NCI-H748 treated with DMSO at 0.1 percent for 48 hours (cell line): ENCODE measurements around the gene HSPB2.
"Not testable (repeated sequence)": the region's sequence is repeated elsewhere in the genome, so short reads cannot be mapped to it uniquely, and the experiment has no call there.

Experiments used
- DNase-seq: peaks from one replicate; lab custom pipeline; 2025; lab: John Stamatoyannopoulos, UW

Gene HSPB2

DNA sequence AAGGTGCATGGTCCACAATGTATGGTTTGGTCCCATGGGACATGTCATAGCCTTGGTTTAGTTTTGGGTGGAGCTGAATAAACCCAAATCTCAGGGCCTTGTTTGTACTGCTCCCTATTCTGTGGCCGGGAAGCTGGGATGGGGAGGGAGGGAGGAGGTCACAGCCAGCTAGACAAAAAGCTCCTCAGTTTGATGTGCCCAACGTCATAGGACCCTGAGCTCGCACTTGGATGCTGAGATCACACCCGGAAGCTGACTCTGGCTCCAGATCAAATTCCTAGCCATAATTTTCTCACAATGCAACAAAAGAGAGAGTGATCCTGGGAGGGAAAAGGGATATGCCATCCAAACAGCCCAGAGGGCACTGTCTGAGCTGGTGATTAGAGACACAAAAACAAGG is 1.5 kb downstream of the HSPB2 start:
- DNase-seq = no peak

DNA sequence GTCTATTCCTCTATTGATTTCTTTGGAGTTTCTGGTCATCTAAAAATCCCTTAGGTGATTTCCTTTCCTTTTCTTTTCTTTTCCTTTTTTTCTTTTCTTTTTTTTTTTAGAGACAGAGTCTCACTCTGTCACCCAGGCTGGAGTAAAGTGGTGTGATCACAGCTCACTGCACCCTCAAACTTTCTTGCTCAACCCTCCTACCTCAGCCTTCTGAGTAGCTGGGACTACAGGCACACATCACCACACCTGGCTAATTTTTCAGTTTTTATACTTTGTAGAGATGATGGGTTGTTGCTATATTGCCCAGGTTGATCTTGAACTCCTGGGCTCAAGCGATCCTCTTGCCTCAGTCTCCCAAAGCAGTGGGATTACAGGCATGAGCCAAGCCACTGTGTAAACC is 4.2 kb downstream of the HSPB2 start:
- DNase-seq = no peak

DNA sequence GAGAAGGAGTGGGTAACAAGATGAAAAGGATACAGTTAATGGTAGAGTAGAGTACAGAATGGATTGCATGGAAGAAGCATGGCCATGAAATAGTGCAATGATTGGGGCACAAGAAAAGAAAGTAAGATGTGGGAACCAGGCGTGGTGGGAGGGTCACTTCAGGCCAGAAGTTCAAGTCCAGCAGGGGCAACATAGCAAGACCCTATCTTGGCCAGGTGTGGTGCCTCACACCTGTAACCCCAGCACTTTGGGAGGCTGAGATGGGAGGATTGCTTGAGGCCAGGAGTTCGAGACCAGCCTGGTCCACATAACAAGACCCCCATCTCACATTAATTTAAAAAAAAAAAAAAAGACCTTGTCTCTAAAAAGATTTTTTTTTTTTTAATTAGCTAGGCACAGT is 4.8 kb downstream of the HSPB2 start:
- DNase-seq = no peak

DNA sequence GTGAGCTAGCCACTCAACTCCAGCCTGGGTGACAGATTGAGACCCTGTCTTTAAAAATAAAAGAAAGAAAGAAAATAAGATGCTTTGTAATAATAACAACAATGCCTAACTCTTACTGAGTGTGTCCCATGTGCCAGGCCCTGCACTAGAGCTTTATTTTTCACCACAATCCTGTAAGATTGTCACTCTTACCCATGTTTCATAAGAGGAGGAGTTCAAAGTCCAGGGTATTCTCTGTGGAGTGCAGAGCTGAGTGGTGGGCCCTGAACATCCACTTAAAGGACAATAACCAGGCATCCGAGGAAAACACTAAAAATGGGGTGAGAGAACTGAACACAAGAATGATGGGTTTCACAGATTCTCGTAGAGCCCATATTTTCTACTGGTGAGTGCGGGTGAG is 5.3 kb downstream of the HSPB2 start:
- DNase-seq = no peak

DNA sequence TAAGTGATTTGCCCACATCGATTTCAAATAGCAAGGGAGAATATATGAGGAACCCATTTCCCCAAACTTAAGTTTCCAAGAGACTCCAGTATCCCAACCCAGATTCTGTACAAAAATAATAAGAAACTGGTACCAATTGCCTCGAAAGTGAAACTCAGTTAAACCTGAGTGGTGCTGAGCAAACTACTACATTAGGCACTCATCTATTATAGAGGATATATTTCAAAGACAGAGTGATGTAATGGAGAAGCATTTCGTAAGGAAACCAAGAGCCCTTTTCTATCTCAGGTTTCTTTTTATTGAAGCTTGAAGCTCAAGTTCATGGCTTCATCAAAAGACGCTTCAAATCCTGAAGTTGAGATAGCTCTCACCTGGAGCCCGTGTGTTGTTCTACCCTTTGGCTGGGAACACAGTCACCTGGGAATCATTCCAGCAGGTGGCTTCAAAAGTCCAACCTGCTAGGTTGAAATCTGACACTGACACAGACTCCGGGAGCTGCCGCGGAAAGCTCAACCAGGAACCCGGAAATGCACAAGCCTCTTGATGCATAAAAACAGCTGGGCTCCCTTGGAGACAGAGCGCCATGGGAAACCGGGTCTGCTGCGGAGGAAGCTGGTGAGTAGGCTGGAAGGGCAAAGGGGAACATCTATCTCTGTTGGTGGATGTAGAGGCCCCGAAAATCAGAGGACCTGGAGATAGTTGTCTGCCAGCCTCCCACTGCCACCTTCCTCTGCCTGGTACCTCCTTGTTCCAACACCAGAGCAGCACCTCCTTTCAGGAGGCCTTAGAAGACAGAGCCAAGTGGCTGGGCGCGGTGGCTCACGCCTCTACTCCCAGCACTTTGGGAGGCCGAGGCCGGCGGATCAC is 6.1 kb downstream of the HSPB2 start, which contains the start of gene C11orf52:
TSS of gene C11orf52 (plus strand) at position 524 of the 867 bp plus-strand sequence. CDS start at position 584, 60 bp downstream.
- peak; percentile 86 for DNase-seq

DNA sequence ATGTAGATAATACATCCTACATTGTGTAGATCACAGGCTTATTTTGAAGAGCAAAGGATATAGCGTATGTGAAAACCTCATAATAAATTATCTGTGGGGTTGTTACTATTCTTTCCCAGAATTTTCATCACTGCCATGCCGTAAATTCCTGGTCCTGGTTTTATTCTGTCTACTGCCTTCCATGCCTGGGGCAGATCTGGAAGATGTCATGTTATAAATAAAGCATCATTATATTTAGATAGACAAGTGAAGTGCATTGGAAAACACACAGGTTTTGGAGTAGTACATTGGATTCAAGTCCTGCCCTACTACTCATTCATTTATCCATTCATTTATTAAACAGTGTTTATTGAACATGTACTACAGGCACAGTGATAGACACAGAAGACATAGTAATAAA is 8.4 kb downstream of the HSPB2 start:
- DNase-seq = no peak

DNA sequence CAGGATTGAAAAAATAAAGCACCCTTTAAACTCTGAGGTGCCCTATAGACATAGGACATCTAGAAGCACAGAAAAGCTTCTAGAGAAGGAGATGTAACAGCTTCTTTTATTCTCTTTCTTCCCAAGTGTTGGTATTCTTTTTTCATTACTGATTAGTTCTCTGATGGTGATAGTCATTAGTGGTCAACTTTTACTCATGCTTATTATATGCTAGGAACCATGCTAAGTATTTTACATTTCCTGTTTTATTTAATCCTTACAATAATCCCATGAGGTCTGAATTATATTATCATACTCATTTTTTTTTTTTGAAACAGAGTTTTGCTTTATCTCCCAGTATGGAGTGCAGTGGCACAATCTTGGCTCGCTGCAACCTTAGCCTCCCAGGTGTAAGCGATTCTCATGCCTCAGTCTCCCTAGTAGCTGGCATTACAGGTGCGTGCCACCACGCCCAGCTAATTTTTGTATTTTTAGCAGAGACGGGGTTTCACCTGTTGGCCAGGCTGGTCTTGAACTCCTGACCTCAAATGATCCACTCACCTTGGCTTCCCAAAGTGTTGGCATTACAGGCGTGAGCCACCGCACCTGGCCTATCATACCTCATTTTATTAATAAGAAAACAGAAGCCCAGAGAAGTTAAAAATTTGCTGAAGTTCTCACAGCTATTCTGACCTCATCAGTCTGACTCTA is 9.2 kb downstream of the HSPB2 start:
- no peak for DNase-seq

DNA sequence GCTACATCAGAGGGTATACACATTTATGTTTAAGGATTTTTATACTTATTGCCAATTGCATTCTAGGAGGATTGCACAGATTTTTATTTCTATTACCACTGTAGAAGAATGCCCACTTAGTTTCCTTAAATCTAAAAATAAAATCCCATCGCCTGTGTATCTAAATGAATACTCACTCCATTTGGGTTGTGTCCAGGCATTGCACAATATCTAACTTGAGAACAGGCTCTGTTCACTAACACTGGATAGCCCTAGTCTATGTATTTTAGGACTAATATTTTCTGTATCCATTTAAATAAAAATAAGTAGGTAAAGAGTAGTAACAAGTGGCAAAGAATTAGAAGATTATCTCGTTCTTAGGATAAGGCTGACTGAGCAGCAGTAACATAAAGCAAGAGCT is 10.3 kb downstream of the HSPB2 start:
- DNase-seq = no peak

DNA sequence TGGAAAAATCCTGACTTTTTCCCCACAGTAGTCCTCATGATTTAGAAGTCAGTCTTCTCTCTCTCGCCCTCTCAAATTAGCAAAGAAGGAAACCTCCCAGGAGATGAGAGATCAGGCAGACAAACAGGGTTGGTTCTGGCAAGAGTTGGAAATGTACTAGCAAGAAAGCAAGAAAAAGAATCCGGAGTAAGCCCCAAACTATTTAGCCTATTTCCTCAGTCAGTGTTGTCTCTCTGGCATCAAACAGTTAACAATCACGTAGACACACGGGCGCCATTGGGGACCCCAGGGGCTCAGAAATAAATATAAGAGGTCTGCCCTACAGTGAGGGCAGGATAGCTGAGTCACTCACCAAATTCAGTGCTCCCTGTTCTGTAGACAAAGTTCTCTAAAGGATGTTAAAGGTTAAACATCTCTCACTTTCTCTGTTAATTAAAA is 10.8 kb downstream of the HSPB2 start:
- DNase-seq = no peak

DNA sequence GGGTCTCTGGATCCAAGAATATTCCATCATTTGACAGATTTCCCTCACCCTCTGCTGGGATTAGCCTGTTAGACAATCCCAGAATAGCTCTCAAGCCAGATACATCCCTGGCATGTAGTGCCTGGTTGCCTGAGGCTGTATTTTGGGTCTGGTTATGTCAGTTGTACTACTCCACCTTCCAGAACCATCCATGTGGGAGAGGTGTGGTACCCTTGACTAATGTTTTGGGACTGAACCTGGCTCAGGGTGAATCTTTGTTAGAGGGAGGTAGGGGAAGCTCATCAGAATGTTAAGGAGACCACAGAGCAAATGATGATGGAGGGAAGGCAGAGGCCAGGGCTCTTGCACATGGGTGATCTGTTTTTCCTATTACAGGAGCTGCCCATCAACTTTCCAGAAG is 11.4 kb downstream of the HSPB2 start:
- DNase-seq = no peak

DNA sequence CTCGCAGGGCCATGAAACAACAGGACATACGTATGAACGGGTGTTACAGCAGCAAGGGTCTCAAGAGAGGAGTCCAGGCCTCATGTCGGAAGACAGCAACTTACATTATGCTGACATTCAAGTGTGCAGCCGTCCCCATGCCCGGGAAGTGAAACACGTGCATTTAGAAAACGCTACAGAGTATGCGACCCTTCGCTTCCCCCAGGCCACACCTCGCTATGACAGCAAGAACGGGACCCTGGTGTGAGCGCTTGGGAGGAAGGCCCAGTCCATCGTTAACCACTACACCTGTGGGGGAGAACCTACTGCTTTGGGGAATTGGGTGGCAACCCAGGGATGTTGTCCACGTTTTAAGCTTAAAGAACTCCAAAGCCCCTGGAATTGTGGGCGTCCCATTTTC is 13.4 kb downstream of the HSPB2 start:
- no peak for DNase-seq

DNA sequence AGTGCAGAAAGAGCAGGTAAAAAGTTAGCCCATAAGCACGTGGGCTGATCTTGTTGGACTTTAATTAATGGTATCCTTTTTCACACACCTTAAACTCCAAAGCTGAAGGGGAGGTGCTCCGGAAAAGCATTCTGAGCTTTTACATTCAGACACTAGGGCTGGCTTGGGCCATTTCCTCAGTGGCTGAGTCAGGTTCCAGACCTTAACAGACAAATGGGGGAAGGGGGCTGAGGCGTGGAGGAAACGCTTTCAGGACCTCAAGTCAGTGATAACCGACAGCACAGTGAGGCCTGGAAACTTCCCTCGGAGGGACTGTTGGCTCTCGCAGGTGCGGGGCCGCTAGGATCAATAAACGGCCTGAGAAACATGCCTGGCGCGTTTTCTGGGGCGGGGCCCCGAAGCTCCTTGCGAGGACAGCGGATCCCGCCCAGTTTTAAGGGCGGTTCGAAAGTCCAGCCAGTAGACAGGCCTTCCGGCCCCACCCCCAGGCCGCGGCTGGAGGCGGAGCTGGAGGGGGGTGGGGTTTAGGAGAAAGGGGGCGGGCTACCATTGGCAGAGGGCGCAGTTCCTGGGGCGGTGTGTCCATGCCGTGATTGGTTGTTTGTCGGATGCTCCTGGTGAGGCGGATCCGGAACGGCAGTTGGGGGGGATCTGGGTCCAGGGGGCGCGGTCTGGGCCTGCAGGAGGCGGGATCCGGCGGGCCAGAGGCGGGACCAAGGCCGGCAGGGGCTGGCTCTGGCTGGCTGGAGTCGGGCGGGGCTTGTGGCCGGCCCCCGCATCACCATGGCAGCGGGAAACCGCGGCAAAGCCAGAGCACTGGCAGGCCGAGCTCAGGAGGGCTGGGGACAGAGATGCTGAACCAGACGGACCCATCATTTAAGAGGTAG is 14.2 kb downstream of the HSPB2 start:
- DNase-seq = peak; percentile 91

DNA sequence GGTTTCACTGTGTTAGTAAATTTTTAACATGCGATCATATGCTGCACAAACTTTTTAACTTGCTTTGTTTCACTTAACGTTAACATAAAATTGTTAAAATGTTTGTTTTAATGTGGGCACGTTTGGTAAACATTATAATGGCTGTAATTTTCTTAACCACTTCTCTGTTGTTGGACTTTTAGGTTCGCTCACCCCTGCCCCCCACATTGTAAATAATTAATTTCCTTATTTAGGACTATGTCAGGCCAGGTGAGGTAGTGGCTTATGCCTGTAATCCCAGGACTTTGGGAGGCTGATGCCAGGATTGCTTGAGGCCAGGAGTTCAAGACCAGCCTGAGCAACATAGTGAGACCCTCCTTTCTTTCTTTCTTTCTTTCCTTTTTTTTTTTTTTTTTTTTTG is 17.9 kb downstream of the HSPB2 start:
- no peak for DNase-seq

DNA sequence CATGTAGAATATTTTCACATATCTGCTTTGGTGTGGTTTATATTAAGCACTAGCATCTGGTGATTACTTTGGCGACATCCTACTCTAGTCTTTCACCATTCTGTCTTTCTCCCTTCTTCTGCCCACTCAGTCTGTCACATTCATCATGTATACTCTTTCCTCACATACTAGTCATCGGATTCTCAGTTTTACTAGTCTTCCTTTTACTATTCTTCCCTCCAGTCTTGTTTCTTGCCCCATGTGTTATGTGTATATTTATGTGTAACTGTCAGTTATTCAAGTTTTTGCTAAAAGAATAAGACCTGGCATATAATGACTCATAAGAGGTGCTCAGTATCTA is 20.0 kb downstream of the HSPB2 start:
- no peak for DNase-seq

DNA sequence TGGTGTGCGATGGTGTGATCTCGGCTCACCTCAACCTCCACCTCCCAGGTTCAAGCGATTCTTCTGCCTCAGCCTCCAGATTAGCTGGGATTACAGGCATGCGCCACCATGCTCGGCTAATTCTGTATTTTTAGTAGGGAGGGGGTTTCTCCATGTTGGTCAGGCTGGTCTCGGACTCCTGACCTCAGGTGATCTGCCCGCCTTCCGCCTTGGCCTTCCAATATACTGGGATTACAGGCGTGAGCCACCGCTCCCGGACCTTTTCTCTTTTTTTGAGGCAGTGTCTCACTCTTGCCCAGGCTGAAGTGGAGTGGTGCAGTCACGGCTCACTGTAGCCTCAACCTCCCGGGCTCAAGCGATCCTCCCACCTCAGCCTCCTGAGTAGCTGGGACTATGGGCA is 20.6 kb downstream of the HSPB2 start:
- not testable (repeated sequence) for DNase-seq

DNA sequence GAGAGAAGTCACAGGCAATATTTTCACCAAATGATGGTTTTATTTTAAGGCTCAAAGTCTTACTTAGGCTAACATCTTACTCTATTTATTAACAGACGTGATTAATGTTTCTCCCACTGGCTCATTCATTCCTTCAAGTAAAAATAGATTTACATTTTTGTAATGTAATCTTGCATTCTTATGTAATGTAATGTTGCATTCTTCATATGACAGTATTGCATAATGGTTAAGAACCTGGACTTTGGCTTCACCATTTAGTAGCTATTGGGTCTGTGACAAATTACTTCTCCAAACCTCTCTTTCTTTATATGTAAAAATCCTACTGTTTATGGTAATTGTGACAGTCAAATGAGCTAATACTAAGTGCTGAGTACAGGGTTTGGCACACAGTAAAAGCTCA is 21.3 kb downstream of the HSPB2 start:
- DNase-seq = no peak

DNA sequence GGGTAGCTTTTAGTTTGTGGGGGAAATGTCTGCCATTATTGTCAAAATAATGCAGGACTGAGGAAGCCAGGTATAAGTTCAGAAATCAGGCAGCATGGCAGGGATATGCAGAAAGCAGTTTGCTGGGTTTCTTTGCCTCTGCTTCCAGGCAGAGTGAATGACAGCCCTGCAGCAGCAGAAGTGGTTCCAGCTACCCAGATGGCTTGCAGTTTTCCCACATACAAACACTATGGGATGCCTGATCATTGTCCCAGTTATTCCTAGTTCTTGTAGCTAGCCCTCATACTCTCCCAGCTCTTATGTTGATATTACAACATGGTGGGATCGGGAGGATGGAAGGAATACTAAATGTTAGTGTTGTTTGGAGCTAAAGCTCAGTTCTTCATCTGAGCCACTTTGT is 21.8 kb downstream of the HSPB2 start:
- no peak for DNase-seq

DNA sequence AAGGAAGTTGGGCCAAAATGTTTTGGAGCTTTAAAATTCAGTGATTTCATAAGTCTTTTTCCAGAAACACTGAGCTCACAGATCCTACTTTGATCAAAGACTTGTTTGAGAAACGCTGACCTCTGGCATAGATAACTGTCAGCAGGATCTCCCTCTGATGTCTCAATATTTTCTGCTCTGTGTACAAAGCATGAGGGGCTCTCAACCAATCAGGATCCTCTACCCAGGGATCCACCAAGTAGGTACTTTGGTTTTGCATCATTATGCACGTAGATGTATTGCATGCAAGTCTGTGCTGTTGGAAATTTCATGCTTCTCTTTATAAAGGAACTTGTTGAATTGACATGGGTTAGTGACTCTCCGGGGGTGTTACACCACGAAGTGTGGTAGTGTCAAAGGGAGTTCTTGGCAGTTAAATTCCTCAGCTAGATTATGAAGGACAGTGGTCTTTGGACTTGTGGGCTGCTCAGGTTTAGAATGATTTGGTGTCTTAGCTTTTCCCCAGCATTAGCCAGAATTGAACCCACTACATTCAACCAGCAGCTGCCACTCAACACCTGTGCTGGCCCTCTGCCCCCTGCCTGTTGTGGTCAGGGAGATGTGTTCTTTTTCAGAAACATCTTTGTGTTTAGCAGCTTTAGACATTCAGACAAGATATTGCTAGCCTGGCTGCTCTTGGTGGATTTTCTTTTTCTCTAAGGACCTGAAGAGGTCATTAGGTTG is 22.9 kb downstream of the HSPB2 start:
- DNase-seq = no peak

DNA sequence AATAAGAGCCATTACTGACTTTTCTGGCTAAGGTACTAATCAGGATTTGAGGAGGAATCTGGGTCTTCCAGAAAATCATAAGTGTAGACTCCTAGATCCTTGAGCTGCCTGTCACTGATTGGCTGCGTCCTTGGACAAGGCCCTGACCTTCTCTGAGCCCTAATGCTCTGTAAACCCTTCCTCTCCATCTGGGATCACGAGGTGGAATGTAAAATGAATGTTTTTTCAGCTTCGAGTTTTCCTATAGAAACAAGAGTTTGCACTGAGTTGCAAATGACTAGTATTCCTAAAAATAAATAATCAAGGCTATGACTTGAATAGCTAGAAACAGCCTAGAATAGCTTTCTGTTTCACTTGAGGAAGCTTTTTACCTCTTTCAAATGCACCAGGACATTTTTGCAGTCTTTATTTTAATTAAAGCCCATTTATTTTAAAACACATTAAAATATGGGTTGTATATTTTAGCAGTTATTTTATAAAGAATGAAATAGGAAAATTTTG is 23.6 kb downstream of the HSPB2 start:
- DNase-seq = no peak

DNA sequence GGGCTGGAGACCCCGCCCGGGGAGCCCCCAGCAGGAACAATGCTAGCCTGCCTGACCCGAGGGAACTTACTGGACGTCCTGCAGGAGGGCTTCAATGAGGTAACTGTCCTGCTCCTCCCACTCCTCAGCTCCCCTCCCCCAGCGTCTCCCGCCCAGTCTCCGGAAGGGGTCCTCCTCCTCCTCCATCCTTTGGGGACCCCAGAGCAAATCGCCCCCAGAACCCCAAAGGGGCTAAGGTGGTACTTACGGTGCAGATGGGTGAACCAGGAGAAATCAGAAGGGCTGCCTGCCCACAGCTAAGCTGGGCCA is 24.9 kb downstream of the HSPB2 start:
- DNase-seq = no peak

DNA sequence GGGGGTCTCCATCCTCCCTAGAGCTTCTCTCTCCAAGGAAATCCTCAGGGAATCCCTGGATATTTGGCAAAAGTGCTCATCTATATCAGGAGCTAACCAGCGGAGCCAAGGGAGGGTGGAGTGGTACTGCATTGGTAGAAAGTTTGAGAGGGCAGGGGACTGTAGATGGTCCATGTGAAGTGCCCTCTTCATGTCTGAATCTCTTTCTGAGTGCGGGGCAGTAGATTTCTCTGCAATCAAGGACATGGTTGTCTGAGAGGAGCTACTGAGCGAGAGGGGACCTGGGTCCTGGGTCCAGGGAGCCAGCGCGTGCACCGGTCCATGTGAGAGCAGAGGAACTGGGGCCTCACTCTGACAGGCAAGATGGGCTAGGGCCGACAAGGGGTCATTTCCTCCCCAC is 25.3 kb downstream of the HSPB2 start:
- DNase-seq = no peak

DNA sequence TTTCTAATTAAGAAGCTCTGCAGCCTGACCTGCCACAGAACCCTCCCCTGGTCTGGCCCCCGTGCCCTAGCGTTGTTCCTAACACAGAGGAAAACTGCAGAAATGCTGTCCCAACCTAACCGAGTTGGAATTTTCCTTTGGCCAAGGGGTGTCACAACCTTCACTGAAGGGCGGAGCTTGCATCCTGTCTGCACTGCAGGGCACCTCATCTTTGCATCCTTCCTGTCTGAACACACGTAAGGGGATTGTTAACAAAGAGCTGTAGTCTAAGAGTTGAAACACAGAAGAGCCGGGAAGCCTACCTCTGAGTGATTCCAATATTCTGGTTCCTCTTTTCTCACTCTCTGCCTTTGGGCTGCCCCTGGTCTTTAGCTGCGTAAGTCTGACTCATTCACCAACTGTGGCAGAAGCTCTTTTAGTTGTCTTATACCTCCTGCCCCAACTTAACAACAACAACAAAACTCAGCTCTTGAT is 26.2 kb downstream of the HSPB2 start:
- DNase-seq = no peak
